H9 (cell line): ENCODE data around the gene ZBTB38. TPM values are rescaled to one million over a fixed set of nuclear protein-coding genes. Genes with fewer than 3 reads are reported as not detected.

Experiments used
- DNase-seq: peaks from one replicate; pipeline ENCODE4 v3.0.0-alpha.2; 2017
- H2AFZ ChIP-seq: one replicate; pipeline ENCODE4 v1.6.1; 2013; ENCODE audit warnings: mild to moderate bottlenecking, low read length, control low read depth, moderate library complexity
- H2AK5ac ChIP-seq: 2 replicates; pipeline ENCODE4 v1.6.1; 2013; ENCODE audit warnings: low read length, control low read depth, mixed read lengths; ENCODE audit not compliant: insufficient read length
- H2BK120ac ChIP-seq: one replicate; pipeline ENCODE4 v1.6.1; 2013; ENCODE audit warnings: low read depth, mild to moderate bottlenecking, low read length, control low read depth, inconsistent platforms; ENCODE audit not compliant: poor library complexity, severe bottlenecking
- H2BK12ac ChIP-seq: 2 replicates; pipeline ENCODE4 v1.6.1; 2013; ENCODE audit warnings: low read length, control low read depth, mixed read lengths, low read depth; ENCODE audit not compliant: insufficient read length
- H2BK15ac ChIP-seq: 2 replicates; pipeline ENCODE4 v1.6.1; 2013; ENCODE audit warnings: low read depth, low read length, control low read depth
- H2BK20ac ChIP-seq: one replicate; pipeline ENCODE4 v1.6.1; 2013; ENCODE audit warnings: low read depth, mild to moderate bottlenecking, low read length, control low read depth, inconsistent platforms; ENCODE audit not compliant: poor library complexity, severe bottlenecking
- H2BK5ac ChIP-seq: 2 replicates; pipeline ENCODE4 v1.6.1; 2013; ENCODE audit warnings: low read length, control low read depth, mixed read lengths; ENCODE audit not compliant: insufficient read length
- H3K14ac ChIP-seq: 2 replicates; pipeline ENCODE4 v1.6.1; 2013; ENCODE audit warnings: low read length, control low read depth; ENCODE audit not compliant: insufficient read depth
- H3K18ac ChIP-seq: 2 replicates; pipeline ENCODE4 v1.6.1; 2013; ENCODE audit warnings: low read depth, mild to moderate bottlenecking, mixed read lengths, low read length, control low read depth; ENCODE audit not compliant: insufficient read length
- H3K23ac ChIP-seq: 2 replicates; pipeline ENCODE4 v1.6.1; 2013; ENCODE audit warnings: low read length, control low read depth, mixed read lengths, low read depth; ENCODE audit not compliant: insufficient read length
- H3K23me2 ChIP-seq: 2 replicates; pipeline ENCODE4 v1.6.1; 2013; ENCODE audit warnings: low read depth, mild to moderate bottlenecking, mixed read lengths, low read length, control low read depth; ENCODE audit not compliant: insufficient read length, poor library complexity, severe bottlenecking
- H3K27ac ChIP-seq: 2 replicates; pipeline ENCODE4 v1.5.1; 2013; ENCODE audit warnings: low read length, control low read depth, mixed read lengths, low read depth; ENCODE audit not compliant: insufficient read length
- H3K27me3 ChIP-seq: 2 replicates; pipeline ENCODE4 v1.6.1; 2013; ENCODE audit warnings: low read length, control low read depth, inconsistent platforms; ENCODE audit not compliant: insufficient read depth
- H3K4ac ChIP-seq: 2 replicates; pipeline ENCODE4 v1.6.1; 2013; ENCODE audit warnings: low read depth, mild to moderate bottlenecking, control low read depth, inconsistent platforms, low read length, moderate library complexity
- H3K4me1 ChIP-seq: 2 replicates; pipeline ENCODE4 v1.6.1; 2013; ENCODE audit warnings: low read length, control low read depth, inconsistent platforms; ENCODE audit not compliant: insufficient read depth
- H3K4me2 ChIP-seq: 2 replicates; pipeline ENCODE4 v1.6.1; 2013; ENCODE audit warnings: low read length, control low read depth, mixed read lengths; ENCODE audit not compliant: insufficient read length, insufficient read depth
- H3K56ac ChIP-seq: 2 replicates; pipeline ENCODE4 v1.6.1; 2013; ENCODE audit warnings: low read depth, mild to moderate bottlenecking, mixed read lengths, low read length, control low read depth; ENCODE audit not compliant: insufficient read length
- H3K79me1 ChIP-seq: 2 replicates; pipeline ENCODE4 v1.6.1; 2013; ENCODE audit warnings: low read depth, mild to moderate bottlenecking, moderate library complexity, low read length, control low read depth, inconsistent platforms; ENCODE audit not compliant: insufficient read depth, poor library complexity, severe bottlenecking
- H3K79me2 ChIP-seq: 2 replicates; pipeline ENCODE4 v1.6.1; 2013; ENCODE audit warnings: low read length, control low read depth, inconsistent platforms; ENCODE audit not compliant: insufficient read depth
- H3K9ac ChIP-seq: 2 replicates; pipeline ENCODE4 v1.6.1; 2013; ENCODE audit warnings: low read length, control low read depth, mixed read lengths; ENCODE audit not compliant: insufficient read length; ENCODE audit errors: extremely low read depth
- H3K9me3 ChIP-seq: one replicate; pipeline ENCODE4 v1.6.1; 2013; ENCODE audit warnings: low read depth, low read length, inconsistent platforms; ENCODE audit not compliant: control insufficient read depth
- H3T11ph ChIP-seq: one replicate; pipeline ENCODE4 v1.6.1; 2013; ENCODE audit warnings: mild to moderate bottlenecking, low read length, control low read depth, inconsistent platforms
- H4K20me1 ChIP-seq: one replicate; pipeline ENCODE4 v1.6.1; 2013; ENCODE audit not compliant: control insufficient read depth, insufficient read length, insufficient read depth
- H4K5ac ChIP-seq: 2 replicates; pipeline ENCODE4 v1.6.1; 2013; ENCODE audit warnings: low read depth, mild to moderate bottlenecking, mixed read lengths, low read length, control low read depth; ENCODE audit not compliant: insufficient read length
- H4K8ac ChIP-seq: replicated peaks from 2 replicates; pipeline ENCODE4 v1.6.1; 2013; ENCODE audit warnings: low read length, control low read depth, mixed read lengths, low read depth; ENCODE audit not compliant: insufficient read length
- H4K91ac ChIP-seq: 2 replicates; pipeline ENCODE4 v1.6.1; 2013; ENCODE audit warnings: low read depth, mild to moderate bottlenecking, moderate library complexity, mixed read lengths, low read length, control low read depth; ENCODE audit not compliant: insufficient read length
- H3K27ac Mint-ChIP-seq, 3 experiments: 2 replicates in 2 of 3; 3 replicates in 1 of 3; pipeline ENCODE4 v1.8.0; 2020 to 2021; ENCODE audit warnings: mixed read lengths in 3 of 3, mild to moderate bottlenecking in 1 of 3, moderate library complexity in 1 of 3
- H3K27me3 Mint-ChIP-seq: 2 replicates; pipeline ENCODE4 v1.8.0; 2021; ENCODE audit warnings: low read depth, mild to moderate bottlenecking, moderate library complexity, mixed read lengths
- H3K36me3 Mint-ChIP-seq, 3 experiments: 2 replicates in 2 of 3; 3 replicates in 1 of 3; pipeline ENCODE4 v1.8.0; 2020 to 2021; ENCODE audit warnings: low read depth in 3 of 3, mixed read lengths in 3 of 3; ENCODE audit not compliant: insufficient read depth in 1 of 3
- H3K4me1 Mint-ChIP-seq, 2 experiments: 2 replicates each; pipeline ENCODE4 v1.8.0; 2020; ENCODE audit warnings: mixed read lengths in 2 of 2
- H3K4me3 Mint-ChIP-seq, 2 experiments: 2 replicates in 1 of 2; 3 replicates in 1 of 2; pipeline ENCODE4 v1.8.0; 2020 to 2021; ENCODE audit warnings: mild to moderate bottlenecking in 2 of 2, mixed read lengths in 2 of 2, moderate library complexity in 1 of 2
- H3K9me3 Mint-ChIP-seq, 2 experiments: 2 replicates in 1 of 2; 3 replicates in 1 of 2; pipeline ENCODE4 v1.8.0; 2020; ENCODE audit warnings: mild to moderate bottlenecking in 2 of 2, mixed read lengths in 2 of 2, moderate library complexity in 1 of 2
- WGBS: extraction: QIAGEN DNeasy Blood & Tissue Kit; methylation state at CpG from one replicate; pipeline ENCODE4 v1.1.7; 2013; ENCODE audit warnings: missing lambda C conversion rate, low lambda C conversion rate, mixed read lengths; ENCODE audit not compliant: insufficient read length; ENCODE audit errors: extremely low coverage; 5-methylcytosine and 5-hydroxymethylcytosine counted together
- total RNA-seq: library from RNA; stranded (reverse); gene quantifications from 2 replicates; pipeline ENCODE4 v1.2.1, GENCODE V29; 2021
- TF ChIP-seq, protein P1 (sequence below): fragments of 200-600 bp; sonication (generic); conservative IDR thresholded peaks from 3 replicates; pipeline ENCODE4 v1.8.0; 2021; ENCODE audit warnings: antibody characterized with exemption, mild to moderate bottlenecking

Gene ZBTB38
- total RNA-seq, 1 experiment from 2014 or later: 14.6 TPM

DNA sequence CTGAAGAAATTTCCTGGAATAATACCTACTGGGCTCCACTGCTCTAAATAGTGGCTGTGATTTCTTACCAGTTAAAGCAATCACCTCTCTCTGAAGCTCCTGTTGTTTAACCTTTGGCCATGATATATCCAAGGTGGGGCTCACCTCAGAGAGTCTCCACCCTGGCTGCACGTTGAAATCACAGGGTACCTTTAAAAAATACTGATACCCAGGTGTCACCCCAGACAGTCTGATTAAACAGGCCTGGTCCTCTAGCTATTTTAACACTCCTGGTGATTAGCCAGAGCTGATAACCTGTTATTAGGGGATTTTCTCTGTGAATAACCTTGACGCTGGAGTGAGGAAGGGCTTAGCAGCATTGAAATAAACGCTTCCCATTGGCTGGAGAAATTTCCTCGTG is 22.3 kb upstream of the ZBTB38 start:
- Mint-ChIP-seq H3K36me3 (no peaks in the 10 kb centered on the region), H3K4me1 (peaks cover 11 to 18% of the 10 kb centered on the region in 2 experiments), H3K27me3 (peaks cover 6% of the 10 kb centered on the region; the same call in 1 of the 2 replicates), H3K4me3 (no peak overlapping the region), H3K9me3 (no peaks in the 10 kb centered on the region), H3K27ac (no peak overlapping the region)
- H2AK5ac ChIP-seq: no peak overlapping the region
- no peak overlapping the region for H4K5ac ChIP-seq
- no peaks in the 10 kb centered on the region for H3K79me1 ChIP-seq
- no peak overlapping the region for H2BK20ac ChIP-seq
- H3K23ac ChIP-seq: no peak overlapping the region
- no peak overlapping the region for H3K4me2 ChIP-seq
- no peak overlapping the region for H3K4ac ChIP-seq
- H2BK120ac ChIP-seq: no peak overlapping the region
- H3K18ac ChIP-seq: no peak overlapping the region
- H4K20me1 ChIP-seq: no peaks in the 10 kb centered on the region
- H2BK12ac ChIP-seq: no peak overlapping the region
- H3K9me3 ChIP-seq: no peaks in the 10 kb centered on the region
- H3K27me3 ChIP-seq: no peaks in the 10 kb centered on the region
- WGBS: no CpG with 5 or more reads among the region's 4 CpGs
- no peak overlapping the region for H3T11ph ChIP-seq
- H3K14ac ChIP-seq: no peak overlapping the region
- TF ChIP-seq, protein P1, sequence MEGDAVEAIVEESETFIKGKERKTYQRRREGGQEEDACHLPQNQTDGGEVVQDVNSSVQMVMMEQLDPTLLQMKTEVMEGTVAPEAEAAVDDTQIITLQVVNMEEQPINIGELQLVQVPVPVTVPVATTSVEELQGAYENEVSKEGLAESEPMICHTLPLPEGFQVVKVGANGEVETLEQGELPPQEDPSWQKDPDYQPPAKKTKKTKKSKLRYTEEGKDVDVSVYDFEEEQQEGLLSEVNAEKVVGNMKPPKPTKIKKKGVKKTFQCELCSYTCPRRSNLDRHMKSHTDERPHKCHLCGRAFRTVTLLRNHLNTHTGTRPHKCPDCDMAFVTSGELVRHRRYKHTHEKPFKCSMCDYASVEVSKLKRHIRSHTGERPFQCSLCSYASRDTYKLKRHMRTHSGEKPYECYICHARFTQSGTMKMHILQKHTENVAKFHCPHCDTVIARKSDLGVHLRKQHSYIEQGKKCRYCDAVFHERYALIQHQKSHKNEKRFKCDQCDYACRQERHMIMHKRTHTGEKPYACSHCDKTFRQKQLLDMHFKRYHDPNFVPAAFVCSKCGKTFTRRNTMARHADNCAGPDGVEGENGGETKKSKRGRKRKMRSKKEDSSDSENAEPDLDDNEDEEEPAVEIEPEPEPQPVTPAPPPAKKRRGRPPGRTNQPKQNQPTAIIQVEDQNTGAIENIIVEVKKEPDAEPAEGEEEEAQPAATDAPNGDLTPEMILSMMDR: no peak
- H4K91ac ChIP-seq: no peak overlapping the region
- H3K9ac ChIP-seq: no peak overlapping the region
- H3K56ac ChIP-seq: no peak overlapping the region
- no peak overlapping the region for H2AFZ ChIP-seq
- H4K8ac ChIP-seq: no peak overlapping the region
- DNase-seq: no peak
- no peak overlapping the region for H3K27ac ChIP-seq
- no peaks in the 10 kb centered on the region for H3K79me2 ChIP-seq
- no peak overlapping the region for H2BK5ac ChIP-seq
- no peaks in the 10 kb centered on the region for H3K23me2 ChIP-seq
- H2BK15ac ChIP-seq: no peak overlapping the region
- H3K4me1 ChIP-seq: no peaks in the 10 kb centered on the region; the same call in 1 of the 2 replicates
